Stimulated activated naive CD8-positive, alpha-beta T cell treated with anti-CD3 and anti-CD28 coated beads, Interleukin-15, Interleukin-2, amounts not matched to agents 100 ng/mL and 50 ng/mL, for 24 hours (primary cell): ENCODE results near the gene C16orf86.

Source experiments
- H3K27ac Mint-ChIP-seq: one replicate; pipeline ENCODE4 v1.8.0; 2021; ENCODE audit warnings: mild to moderate bottlenecking, mixed read lengths
- H3K27me3 Mint-ChIP-seq: one replicate; pipeline ENCODE4 v1.8.0; 2021; ENCODE audit warnings: mixed read lengths
- H3K36me3 Mint-ChIP-seq: one replicate; pipeline ENCODE4 v1.8.0; 2021; ENCODE audit warnings: low read depth, mixed read lengths
- H3K4me1 Mint-ChIP-seq: one replicate; pipeline ENCODE4 v1.8.0; 2021; ENCODE audit warnings: low read depth, mixed read lengths
- H3K4me3 Mint-ChIP-seq: one replicate; pipeline ENCODE4 v1.8.0; 2021; ENCODE audit warnings: mild to moderate bottlenecking, mixed read lengths
- H3K9me3 Mint-ChIP-seq: one replicate; pipeline ENCODE4 v1.8.0; 2021; ENCODE audit warnings: mixed read lengths

Gene C16orf86

GRCh38 chr16:67649494-67649931 lies 17.1 kb upstream of the C16orf86 start:
- Mint-ChIP-seq H3K4me1 (peaks cover 5% of the 10 kb centered on the region), H3K9me3 (no peaks in the 10 kb centered on the region), H3K27me3 (no peaks in the 10 kb centered on the region), H3K36me3 (peaks cover 25% of the 10 kb centered on the region), H3K4me3 (no peak overlapping the region), H3K27ac (no peak overlapping the region)

GRCh38 chr16:67650023-67650422 lies 16.6 kb upstream of the C16orf86 start:
- peaks cover 4% of the 10 kb centered on the region for H3K4me1 Mint-ChIP-seq

GRCh38 chr16:67651039-67651438 lies 15.6 kb upstream of the C16orf86 start:
- Mint-ChIP-seq H3K4me1 (peaks cover 4% of the 10 kb centered on the region), H3K36me3 (peaks cover 32% of the 10 kb centered on the region), H3K4me3 (no peak overlapping the region), H3K27ac (no peak overlapping the region), H3K9me3 (no peaks in the 10 kb centered on the region), H3K27me3 (no peaks in the 10 kb centered on the region)

More at GRCh38 chr16:67650023-67650422, 16.6 kb upstream of the C16orf86 start:
- Mint-ChIP-seq H3K9me3 (no peaks in the 10 kb centered on the region), H3K27ac (no peak overlapping the region), H3K36me3 (peaks cover 25% of the 10 kb centered on the region), H3K4me3 (no peak overlapping the region), H3K27me3 (no peaks in the 10 kb centered on the region)

GRCh38 chr16:67651847-67652246 lies 14.8 kb upstream of the C16orf86 start:
- Mint-ChIP-seq H3K27ac (no peak overlapping the region), H3K4me3 (no peak overlapping the region), H3K27me3 (no peaks in the 10 kb centered on the region), H3K4me1 (no peaks in the 10 kb centered on the region), H3K36me3 (peaks cover 28% of the 10 kb centered on the region), H3K9me3 (no peaks in the 10 kb centered on the region)

GRCh38 chr16:67652578-67653127 lies 14.0 kb upstream of the C16orf86 start:
- Mint-ChIP-seq H3K27ac (no peak overlapping the region), H3K9me3 (no peaks in the 10 kb centered on the region), H3K27me3 (no peaks in the 10 kb centered on the region), H3K36me3 (peaks cover 28% of the 10 kb centered on the region), H3K4me1 (no peaks in the 10 kb centered on the region), H3K4me3 (no peak overlapping the region)

GRCh38 chr16:67653128-67653788 lies 13.4 kb upstream of the C16orf86 start:
- peaks cover 28% of the 10 kb centered on the region for H3K36me3 Mint-ChIP-seq
- no peaks in the 10 kb centered on the region for H3K27me3 Mint-ChIP-seq

GRCh38 chr16:67653789-67654402 lies 12.7 kb upstream of the C16orf86 start:
- no peaks in the 10 kb centered on the region for H3K27me3 Mint-ChIP-seq
- H3K36me3 Mint-ChIP-seq: peaks cover 28% of the 10 kb centered on the region
- H3K4me1 Mint-ChIP-seq: peaks cover 10% of the 10 kb centered on the region
- no peak overlapping the region for H3K4me3 Mint-ChIP-seq
- peak overlapping the region; percentile 68 for H3K27ac Mint-ChIP-seq
- no peaks in the 10 kb centered on the region for H3K9me3 Mint-ChIP-seq

More at GRCh38 chr16:67653128-67653788, 13.4 kb upstream of the C16orf86 start:
- no peak overlapping the region for H3K27ac Mint-ChIP-seq
- no peaks in the 10 kb centered on the region for H3K9me3 Mint-ChIP-seq
- H3K4me3 Mint-ChIP-seq: no peak overlapping the region
- peaks cover 4% of the 10 kb centered on the region for H3K4me1 Mint-ChIP-seq

- Mint-ChIP-seq H3K27ac (no peak overlapping the region), H3K27me3 (no peaks in the 10 kb centered on the region), H3K4me1 (peaks cover 13% of the 10 kb centered on the region), H3K36me3 (peaks cover 28% of the 10 kb centered on the region), H3K9me3 (no peaks in the 10 kb centered on the region), H3K4me3 (no peak overlapping the region)
Measured at GRCh38 chr16:67654403-67654911, 12.2 kb upstream of the C16orf86 start.

GRCh38 chr16:67655363-67655762 lies 11.3 kb upstream of the C16orf86 start:
- Mint-ChIP-seq H3K27ac (peak overlapping the region; percentile 29), H3K9me3 (no peaks in the 10 kb centered on the region), H3K4me3 (no peak overlapping the region), H3K36me3 (peaks cover 23% of the 10 kb centered on the region), H3K27me3 (no peaks in the 10 kb centered on the region), H3K4me1 (peaks cover 13% of the 10 kb centered on the region)

- Mint-ChIP-seq H3K36me3 (peaks cover 15% of the 10 kb centered on the region), H3K27ac (no peak overlapping the region), H3K27me3 (no peaks in the 10 kb centered on the region), H3K4me1 (peaks cover 13% of the 10 kb centered on the region), H3K4me3 (no peak overlapping the region), H3K9me3 (no peaks in the 10 kb centered on the region)
Measured at GRCh38 chr16:67656344-67657016, 10.1 kb upstream of the C16orf86 start.

GRCh38 chr16:67657017-67657608 lies 9.5 kb upstream of the C16orf86 start:
- Mint-ChIP-seq H3K27ac (no peak overlapping the region), H3K27me3 (no peaks in the 10 kb centered on the region), H3K36me3 (peaks cover 9% of the 10 kb centered on the region), H3K9me3 (no peaks in the 10 kb centered on the region), H3K4me1 (peaks cover 13% of the 10 kb centered on the region), H3K4me3 (no peak overlapping the region)

- Mint-ChIP-seq H3K4me1 (peaks cover 13% of the 10 kb centered on the region), H3K27me3 (no peaks in the 10 kb centered on the region), H3K4me3 (no peak overlapping the region), H3K27ac (peak overlapping the region; percentile 16), H3K9me3 (no peaks in the 10 kb centered on the region), H3K36me3 (peaks cover 6% of the 10 kb centered on the region)
Measured at GRCh38 chr16:67657751-67658518, 8.7 kb upstream of the C16orf86 start.

GRCh38 chr16:67658849-67659674 lies 7.6 kb upstream of the C16orf86 start:
- Mint-ChIP-seq H3K9me3 (no peaks in the 10 kb centered on the region), H3K27me3 (no peaks in the 10 kb centered on the region), H3K36me3 (peaks cover 6% of the 10 kb centered on the region), H3K27ac (peak overlapping the region; percentile 92), H3K4me3 (peak overlapping the region; percentile 88), H3K4me1 (peaks cover 13% of the 10 kb centered on the region)
